Measurements from ENCODE around the gene YIPF7.

DNA sequence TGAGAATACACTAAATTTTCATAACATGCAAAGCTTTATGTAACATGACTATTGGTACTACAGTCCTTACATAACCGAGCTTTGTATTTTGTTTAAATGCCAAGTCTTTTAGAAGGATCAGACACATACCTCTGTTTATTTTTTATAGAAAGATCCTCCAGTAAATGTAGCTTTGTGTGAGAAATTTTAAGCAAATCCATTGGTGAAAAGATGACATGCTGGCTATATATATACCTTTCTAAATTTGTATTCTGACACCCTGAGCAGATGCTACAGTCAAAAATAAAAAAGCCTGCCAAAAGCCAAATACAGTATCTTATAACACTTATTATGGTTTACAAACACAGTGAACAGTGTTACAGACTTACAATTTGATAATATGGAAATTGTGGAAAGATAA is at the start of gene YIPF7:
- TF ChIP-seq JUNB (IDR thresholded peaks at IDR 0.05), result no peak
- TF ChIP-seq MAX (IDR thresholded peaks at IDR 0.05; ENCODE audit: low read depth, low read length), result no peak
- TF ChIP-seq CTCF (IDR thresholded peaks at IDR 0.05 in 2 of 3, conservative IDR thresholded peaks at IDR 0.05 in 1 of 3; ENCODE audit: control insufficient read depth in 2 of 3, extremely low read depth in 1 of 3, insufficient read depth in 1 of 3, low read depth in 3 of 3, low read length in 3 of 3), result no peak
- no peak for TF ChIP-seq SUPT20H (IDR thresholded peaks at IDR 0.05; ENCODE audit: borderline replicate concordance, control insufficient read depth, low read depth, low read length)
- no peak for TF ChIP-seq POLR2AphosphoS2 (IDR thresholded peaks at IDR 0.05; ENCODE audit: low read depth, low read length)
- no peak for TF ChIP-seq STAT3 (IDR thresholded peaks at IDR 0.05; ENCODE audit: low read depth, low read length)
- TF ChIP-seq ZBTB40 (IDR thresholded peaks at IDR 0.05; ENCODE audit: borderline replicate concordance), result no peak
